Stimulated activated CD4-positive, alpha-beta T cell treated with anti-CD3 and anti-CD28 coated beads, Interleukin-2, amount 100 ng/mL, for 48 hours (primary cell): ENCODE results near the gene C10orf67.
A peak's percentile ranks its signal among the peaks of the same experiment; 100 is the strongest.
"Not testable (repeated sequence)": the region's sequence is repeated elsewhere in the genome, so short reads cannot be mapped to it uniquely, and the experiment has no call there.

Experiments used
- DNase-seq, 2 donors: peaks; one replicate each; pipeline ENCODE4 v3.0.0-alpha.2; 2020

C10orf67 gene

GRCh38 chr10:23362069-23362830 lies 17.7 kb upstream of the C10orf67 start:
- DNase-seq = no peak

- no peak for DNase-seq
Measured at GRCh38 chr10:23361665-23362064, 17.1 kb upstream of the C10orf67 start.

DNA sequence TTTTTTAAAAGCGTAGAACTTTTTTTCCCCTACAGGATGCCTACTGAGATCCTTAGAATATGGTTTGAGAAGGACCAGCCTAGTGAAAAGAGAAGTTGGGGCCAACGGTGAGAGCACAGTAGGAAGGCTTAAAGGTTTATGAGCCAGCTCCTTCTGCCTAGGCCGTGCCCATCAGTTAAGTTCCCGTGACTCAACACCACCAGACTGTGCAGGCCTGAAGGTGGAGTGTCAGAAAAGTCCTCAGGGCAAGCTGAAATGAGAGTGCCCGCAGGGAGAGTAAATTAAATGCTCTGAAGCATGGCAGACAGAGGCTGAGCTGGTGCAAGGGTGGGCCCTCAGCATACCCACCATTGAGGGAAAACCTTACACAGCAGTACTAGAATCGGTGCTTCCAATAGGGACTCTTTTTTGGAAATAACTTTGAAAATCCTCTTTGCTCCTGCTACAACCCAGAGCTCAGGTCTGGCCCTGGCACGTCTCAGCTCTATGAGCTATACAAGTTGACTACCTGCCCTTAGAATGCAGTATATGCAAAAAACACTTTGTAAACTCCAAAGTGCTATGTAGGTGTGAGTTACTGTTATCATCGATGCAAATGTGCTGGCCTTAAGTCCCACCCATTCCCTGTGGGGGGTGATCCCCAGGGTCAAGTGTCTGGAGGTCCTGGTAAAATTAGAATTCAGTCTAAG lies 15.2 kb upstream of the C10orf67 start:
- no peak for DNase-seq

DNA sequence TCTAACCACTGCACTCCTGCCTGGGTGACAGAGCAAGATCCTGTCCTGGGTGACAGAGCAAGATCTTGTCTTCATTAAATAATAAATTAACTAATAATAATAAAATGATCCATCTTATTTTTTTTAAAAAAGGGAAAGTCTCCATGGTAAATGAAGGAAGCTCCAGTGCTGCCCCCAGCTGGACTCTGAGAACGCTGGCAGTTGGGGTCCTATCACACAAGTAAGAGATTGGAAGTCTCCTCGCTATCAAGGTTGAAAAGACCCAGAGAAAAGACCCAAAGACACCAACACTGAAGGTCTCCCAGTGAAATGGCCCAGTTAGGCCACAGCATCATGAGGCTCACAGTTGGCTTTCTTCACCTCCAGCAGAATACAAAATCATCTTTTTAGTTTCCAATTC lies 13.8 kb upstream of the C10orf67 start:
- no peak for DNase-seq

DNA sequence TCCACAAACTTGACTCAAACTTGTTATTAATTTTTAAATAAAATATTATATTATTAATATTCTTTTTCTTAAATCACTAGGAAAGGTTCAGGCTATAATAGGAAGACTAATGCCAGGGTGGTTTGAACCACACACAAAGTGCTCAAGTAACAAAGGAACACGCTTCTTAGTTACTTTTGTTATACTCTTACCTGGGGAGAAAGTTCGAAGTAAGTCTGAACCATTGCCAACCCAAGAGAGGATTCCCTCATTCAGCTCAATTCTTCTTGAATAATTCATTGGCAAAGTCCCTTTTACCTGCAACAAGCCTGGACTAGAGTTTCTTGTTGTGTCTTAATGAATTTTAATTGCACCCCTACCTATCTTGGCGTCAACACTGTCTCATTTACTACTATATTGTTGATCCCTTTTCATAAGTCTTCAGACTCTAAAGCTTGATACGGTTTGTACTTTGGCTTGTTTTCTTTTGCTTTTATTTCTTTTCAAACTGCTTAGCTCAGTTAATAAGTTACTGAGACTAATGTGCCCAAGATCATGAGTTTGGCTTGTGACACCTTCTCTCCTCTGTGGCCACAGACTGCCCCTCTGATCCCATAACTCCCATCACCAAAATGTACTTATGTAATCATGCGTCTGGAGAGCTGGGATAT lies 10.2 kb upstream of the C10orf67 start:
- DNase-seq = no peak

- no peak for DNase-seq
Measured at GRCh38 chr10:23351926-23352519, 7.4 kb upstream of the C10orf67 start.

DNA sequence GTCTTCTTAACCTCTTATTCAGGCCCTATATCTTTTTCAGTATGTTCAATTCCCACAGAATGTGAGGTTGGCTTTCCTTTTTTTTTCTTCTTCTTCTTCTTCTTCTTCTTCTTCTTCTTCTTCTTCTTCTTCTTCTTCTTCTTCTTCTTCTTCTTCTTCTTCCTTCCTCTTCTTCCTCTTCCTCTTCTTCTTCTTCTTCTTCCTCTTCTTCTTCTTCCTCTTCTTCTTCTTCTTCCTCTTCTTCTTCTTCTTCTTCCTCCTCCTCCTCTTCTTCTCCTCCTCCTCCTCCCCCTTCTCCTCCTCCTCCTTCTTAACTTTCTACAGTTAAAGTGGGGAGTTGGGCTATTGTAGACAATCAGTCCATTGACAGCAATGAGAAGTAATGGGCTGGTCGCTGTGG lies 6.1 kb upstream of the C10orf67 start:
- not testable (repeated sequence) for DNase-seq

- DNase-seq = no peak
Measured at GRCh38 chr10:23345861-23346260, 1.3 kb upstream of the C10orf67 start.

GRCh38 chr10:23343591-23344240 lies 881 bp downstream of the C10orf67 start:
- DNase-seq = peak; percentile 65 to 68

DNA sequence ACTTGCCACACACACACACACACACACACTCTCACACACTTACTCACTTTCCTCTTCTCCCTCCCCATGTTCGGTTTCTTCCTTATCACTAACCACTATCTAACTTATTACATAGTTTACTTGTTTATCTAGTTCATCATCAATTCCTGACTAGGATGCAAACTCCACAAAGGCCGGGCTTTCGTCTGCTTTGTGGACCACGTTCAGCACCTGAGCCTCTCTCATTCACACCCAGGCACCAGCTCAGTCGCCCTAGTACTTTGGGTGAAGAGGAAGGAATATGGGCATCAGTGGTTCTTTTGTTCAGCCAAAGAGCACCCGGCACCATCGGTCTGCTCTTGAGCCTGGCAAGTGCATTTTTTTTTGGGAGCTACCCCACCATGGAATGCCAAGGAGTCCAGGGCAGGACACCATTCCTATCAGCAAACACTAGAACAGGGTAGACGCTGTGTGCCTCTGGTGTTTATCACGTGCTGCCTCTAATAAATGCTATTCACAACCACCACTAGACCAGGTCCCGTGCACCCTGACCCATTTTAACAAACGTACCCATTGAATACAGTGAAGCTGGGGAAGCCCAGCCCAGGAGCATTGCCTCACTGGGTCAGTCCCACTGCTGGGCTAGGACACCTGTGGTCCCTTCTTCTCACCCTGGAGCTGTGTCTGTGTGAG lies 2.2 kb downstream of the C10orf67 start:
- no peak for DNase-seq

DNA sequence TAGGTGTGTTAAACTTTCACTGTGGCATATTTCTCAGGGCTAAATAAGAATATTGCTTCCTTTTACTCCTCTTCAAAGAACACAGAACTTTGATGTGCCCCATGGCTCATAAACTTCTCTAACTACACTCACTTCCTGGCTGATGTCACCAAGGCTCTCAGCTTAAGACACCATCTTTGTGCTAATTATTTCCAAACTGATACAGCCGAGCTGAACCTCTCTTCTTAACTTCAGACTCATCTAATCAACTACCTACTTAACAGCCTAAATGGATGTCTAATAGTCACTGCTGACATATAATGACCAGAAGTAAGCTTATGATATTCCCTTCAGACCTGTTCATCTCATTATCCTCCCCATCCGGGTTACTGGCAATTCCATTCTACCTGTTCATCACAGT lies 3.6 kb downstream of the C10orf67 start:
- DNase-seq = no peak

DNA sequence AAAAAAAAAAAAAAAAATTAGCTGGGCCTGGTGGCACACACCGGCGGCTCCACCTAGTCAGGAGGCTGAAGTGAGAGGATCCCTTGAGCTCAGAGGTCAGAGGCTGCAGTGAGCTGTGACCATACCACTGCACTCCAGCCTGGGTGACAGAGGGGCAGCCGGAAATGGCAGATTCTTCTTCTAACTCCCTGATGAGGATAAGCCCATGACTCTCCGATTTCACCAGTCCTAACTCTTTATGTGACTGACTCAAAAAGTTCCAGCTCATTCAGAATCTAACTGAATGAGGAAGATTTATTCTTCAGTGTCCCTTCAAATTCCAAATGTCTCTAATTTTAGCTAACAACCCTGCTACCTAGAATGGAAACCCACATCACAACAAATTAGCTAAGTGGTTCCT lies 4.2 kb downstream of the C10orf67 start:
- no peak for DNase-seq

DNA sequence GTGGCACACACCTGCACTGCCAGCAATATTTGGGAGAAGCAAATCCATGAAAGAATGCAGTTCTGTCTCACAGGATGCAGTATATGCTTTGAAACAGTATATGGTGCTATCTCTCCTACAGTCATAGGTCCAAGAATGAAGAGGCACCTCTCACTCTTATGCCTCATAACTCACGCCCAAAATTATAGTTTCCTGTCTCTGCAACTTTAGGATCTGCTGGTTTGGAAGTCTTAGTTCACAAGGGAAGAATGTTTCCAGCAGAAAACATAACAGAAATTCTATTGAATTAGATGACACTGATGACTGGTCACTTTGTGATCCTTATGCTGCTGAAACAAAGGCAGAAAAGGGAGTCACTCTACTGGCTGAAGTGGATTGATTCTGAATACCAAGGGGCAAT lies 5.7 kb downstream of the C10orf67 start:
- no peak for DNase-seq

DNA sequence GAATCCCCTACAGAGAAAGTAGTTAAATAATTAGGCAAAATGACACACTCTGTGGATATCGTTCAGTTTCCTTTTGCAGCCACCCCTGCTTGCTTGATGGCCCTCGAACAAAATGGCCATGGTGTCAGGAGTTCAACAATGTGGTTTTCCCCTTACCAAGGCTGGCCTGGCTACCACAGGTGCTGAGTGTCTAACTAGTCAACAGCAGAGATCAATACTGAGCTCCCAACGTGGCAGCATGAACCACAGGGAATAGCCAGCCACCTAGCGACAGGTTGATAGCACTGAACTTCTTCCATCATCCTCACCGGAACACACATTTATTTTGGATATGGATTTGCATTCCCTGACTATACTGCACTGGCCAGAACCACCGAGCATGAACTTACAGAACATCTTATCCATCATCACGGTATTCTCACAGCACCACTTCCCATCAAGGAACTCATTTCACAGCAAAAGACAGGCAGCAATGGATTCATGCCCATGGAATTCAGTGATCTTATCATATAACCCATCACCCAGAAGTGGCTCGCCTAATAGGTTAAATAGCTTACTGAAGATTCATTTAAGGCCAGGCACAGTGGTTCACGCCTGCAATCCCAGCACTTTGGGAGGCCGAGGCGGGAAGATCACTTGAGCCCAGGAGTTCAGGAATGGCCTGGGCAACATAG lies 6.3 kb downstream of the C10orf67 start:
- no peak for DNase-seq

DNA sequence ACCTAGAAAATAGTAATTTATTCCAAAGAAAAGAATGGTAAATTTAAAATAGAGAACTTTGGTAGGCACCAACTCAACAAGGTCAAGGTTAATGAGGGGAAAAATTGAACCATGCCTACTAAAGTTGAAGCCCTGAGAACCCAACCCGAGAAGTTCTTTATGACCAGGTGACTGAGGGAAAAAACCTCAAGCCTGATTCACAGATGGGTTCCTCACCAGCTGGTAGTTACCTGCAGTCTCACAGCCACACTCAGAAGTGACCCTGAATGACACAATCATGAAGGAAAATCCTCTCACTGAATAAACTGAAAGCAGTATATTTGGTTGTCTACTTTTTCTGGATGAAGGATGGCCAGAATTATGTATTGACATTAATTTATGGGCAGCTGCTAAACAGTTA lies 7.0 kb downstream of the C10orf67 start:
- DNase-seq = no peak

GRCh38 chr10:23331567-23332301 lies 12.9 kb downstream of the C10orf67 start:
- no peak for DNase-seq

DNA sequence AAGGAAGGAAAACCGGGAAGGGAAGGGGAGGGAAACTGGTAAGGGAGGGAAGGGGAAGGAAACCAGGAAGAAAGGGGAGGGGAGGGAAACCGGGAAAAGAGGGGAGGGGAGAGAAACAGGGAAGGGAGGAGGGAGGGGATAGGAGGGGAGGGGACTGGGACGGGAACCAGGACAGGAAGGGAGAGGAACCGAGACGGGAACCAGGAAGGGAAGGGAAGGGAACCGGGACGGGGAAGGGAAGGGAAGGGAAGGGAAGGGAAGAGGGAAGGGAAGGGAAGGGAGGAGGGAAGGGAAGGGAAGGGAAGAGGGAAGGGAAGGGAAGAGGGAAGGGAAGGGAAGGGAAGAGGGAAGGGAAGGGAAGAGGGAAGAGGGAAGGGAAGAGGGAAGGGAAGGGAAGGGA lies 13.6 kb downstream of the C10orf67 start:
- no peak for DNase-seq

DNA sequence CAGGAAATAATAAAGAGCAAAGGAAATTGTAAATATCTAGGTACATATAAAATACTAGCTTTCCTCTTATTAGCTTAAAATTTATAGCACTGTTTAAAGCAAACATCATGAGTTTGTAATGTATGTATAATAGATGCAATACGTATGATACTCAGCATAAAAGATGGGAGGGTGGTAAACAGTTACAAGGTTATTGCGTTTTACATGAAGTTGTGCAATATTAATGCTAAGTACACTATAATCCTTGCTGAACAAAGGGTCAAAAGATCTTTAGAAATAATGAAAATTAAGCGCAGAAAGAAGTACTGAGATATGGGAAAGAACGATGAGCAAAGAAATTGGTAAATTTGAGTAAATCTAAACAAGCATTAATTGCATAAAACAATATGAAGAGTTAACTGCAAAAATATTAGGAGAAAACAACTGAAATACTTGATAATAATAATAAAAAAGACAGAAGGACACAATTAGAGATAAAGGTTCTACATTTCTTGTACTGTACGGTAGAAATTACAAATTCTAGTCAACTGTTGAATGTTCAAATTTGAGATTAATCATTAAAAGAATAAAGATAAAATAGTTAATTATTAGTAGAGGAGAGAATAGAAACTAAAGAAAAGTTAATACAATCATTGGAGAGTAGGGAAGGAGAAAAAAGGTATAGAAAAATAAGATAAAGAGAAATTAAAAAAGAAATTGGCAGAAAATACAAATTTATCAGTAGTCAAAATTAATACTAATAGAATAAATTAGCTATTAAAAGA lies 17.9 kb downstream of the C10orf67 start:
- DNase-seq = no peak

DNA sequence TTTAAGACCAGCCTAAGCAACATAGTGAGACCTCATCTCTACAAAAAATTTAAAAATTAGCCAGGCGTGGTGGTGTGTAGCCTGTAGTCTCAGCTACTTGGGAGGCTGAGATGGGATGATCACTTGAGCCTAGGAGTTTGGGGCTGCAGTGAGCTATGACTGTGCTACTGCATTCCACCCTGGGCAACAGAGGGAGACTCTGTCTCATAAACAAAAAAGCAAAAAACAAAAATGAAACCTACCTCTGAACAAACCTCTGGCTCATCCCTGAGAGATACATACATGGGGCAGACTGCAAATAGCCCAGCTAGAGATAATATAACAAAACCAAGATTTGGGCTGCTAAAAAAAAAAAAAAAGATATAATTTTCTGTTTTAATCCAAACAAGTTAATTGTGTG lies 19.5 kb downstream of the C10orf67 start:
- no peak for DNase-seq

DNA sequence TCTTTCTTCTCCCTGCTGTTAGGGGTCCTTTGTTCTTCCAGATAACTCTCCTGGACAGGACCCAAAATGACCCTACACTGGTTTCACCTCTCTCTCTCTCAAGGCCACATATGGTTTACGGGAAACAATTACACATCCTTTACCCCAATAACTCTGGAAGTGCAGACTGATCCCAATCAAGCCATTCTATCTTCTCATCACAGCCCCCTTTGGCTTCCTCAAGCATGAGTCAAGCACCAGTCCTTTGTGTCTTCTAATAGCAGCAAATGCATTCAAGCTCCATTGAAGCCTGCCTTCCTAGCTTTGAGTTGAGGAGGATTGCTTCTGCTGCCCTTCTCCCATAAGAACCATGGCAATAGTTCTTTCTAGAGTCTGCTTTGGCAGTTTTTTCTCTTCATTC lies 20.2 kb downstream of the C10orf67 start:
- DNase-seq = no peak

GRCh38 chr10:23322082-23322481 lies 22.5 kb downstream of the C10orf67 start:
- DNase-seq = no peak
